T-helper 1 cell treated with Interleukin-12 subunit alpha and Interleukin-12 subunit beta and Interleukin-4 antibody, amounts not matched to agents 30 μg/mL and 1 μg/mL, for 36 hours (primary cell): ENCODE results near the gene PPP1R1B.
A peak's percentile ranks its signal among the peaks of the same experiment; 100 is the strongest.

ENCODE experiments used
- H3K27ac Mint-ChIP-seq: one replicate; pipeline ENCODE4 v1.8.0; 2021; ENCODE audit warnings: mild to moderate bottlenecking, mixed read lengths
- H3K27me3 Mint-ChIP-seq: one replicate; pipeline ENCODE4 v1.8.0; 2021; ENCODE audit warnings: low read depth, mixed read lengths
- H3K36me3 Mint-ChIP-seq: one replicate; pipeline ENCODE4 v1.8.0; 2021; ENCODE audit warnings: low read depth, mixed read lengths
- H3K4me1 Mint-ChIP-seq: one replicate; pipeline ENCODE4 v1.8.0; 2021; ENCODE audit warnings: low read depth, mixed read lengths
- H3K4me3 Mint-ChIP-seq: one replicate; pipeline ENCODE4 v1.8.0; 2021; ENCODE audit warnings: mild to moderate bottlenecking, moderate library complexity, mixed read lengths
- H3K9me3 Mint-ChIP-seq: one replicate; pipeline ENCODE4 v1.8.0; 2021; ENCODE audit warnings: mixed read lengths

PPP1R1B gene

GRCh38 chr17:39667262-39667944, 40.7 kb downstream of the PPP1R1B start:
- peaks cover 2% of the 10 kb centered on the region for H3K36me3 Mint-ChIP-seq
- H3K9me3 Mint-ChIP-seq = no peaks in the 10 kb centered on the region
- H3K4me3 Mint-ChIP-seq = no peak overlapping the region
- no peak overlapping the region for H3K27ac Mint-ChIP-seq
- peaks cover 4% of the 10 kb centered on the region for H3K4me1 Mint-ChIP-seq
- peaks cover 42% of the 10 kb centered on the region for H3K27me3 Mint-ChIP-seq

- H3K36me3 Mint-ChIP-seq = peaks cover 2% of the 10 kb centered on the region
- peaks cover 4% of the 10 kb centered on the region for H3K4me1 Mint-ChIP-seq
- no peaks in the 10 kb centered on the region for H3K9me3 Mint-ChIP-seq
- peaks cover 42% of the 10 kb centered on the region for H3K27me3 Mint-ChIP-seq
- no peak within 1 kb of the TSS for H3K27ac Mint-ChIP-seq
- H3K4me3 Mint-ChIP-seq = peak within 1 kb of the TSS; percentile 59
Observed at GRCh38 chr17:39667945-39668924, 41.5 kb downstream of the PPP1R1B start, which contains the start of gene PNMT. TSS of gene PNMT (plus strand) at chr17:39668453. CDS start at chr17:39668476, 23 bp downstream.

GRCh38 chr17:39669897-39670735, 43.4 kb downstream of the PPP1R1B start:
- Mint-ChIP-seq H3K4me1 (peaks cover 4% of the 10 kb centered on the region), H3K4me3 (no peak overlapping the region), H3K9me3 (no peaks in the 10 kb centered on the region), H3K36me3 (no peaks in the 10 kb centered on the region), H3K27me3 (peaks cover 40% of the 10 kb centered on the region), H3K27ac (no peak overlapping the region)

- H3K4me1 Mint-ChIP-seq = peaks cover 8% of the 10 kb centered on the region
- H3K27me3 Mint-ChIP-seq = peaks cover 35% of the 10 kb centered on the region
- H3K9me3 Mint-ChIP-seq = no peaks in the 10 kb centered on the region
- no peak overlapping the region for H3K4me3 Mint-ChIP-seq
- H3K36me3 Mint-ChIP-seq = no peaks in the 10 kb centered on the region
- H3K27ac Mint-ChIP-seq = no peak overlapping the region
Observed at GRCh38 chr17:39670746-39671145, 44.0 kb downstream of the PPP1R1B start.

- Mint-ChIP-seq H3K36me3 (no peaks in the 10 kb centered on the region), H3K27me3 (peaks cover 27% of the 10 kb centered on the region), H3K27ac (no peak overlapping the region), H3K4me3 (no peak overlapping the region), H3K9me3 (no peaks in the 10 kb centered on the region), H3K4me1 (peaks cover 17% of the 10 kb centered on the region)
Observed at GRCh38 chr17:39671651-39672521, 45.1 kb downstream of the PPP1R1B start.

- Mint-ChIP-seq H3K9me3 (no peaks in the 10 kb centered on the region), H3K27me3 (peaks cover 23% of the 10 kb centered on the region), H3K36me3 (no peaks in the 10 kb centered on the region), H3K4me3 (no peak overlapping the region), H3K4me1 (peaks cover 20% of the 10 kb centered on the region), H3K27ac (no peak overlapping the region)
Observed at GRCh38 chr17:39672522-39673334, 46.0 kb downstream of the PPP1R1B start.

GRCh38 chr17:39673335-39674081, 46.8 kb downstream of the PPP1R1B start:
- Mint-ChIP-seq H3K27me3 (peaks cover 21% of the 10 kb centered on the region), H3K4me3 (no peak overlapping the region), H3K4me1 (peaks cover 25% of the 10 kb centered on the region), H3K9me3 (no peaks in the 10 kb centered on the region), H3K36me3 (no peaks in the 10 kb centered on the region), H3K27ac (no peak overlapping the region)

GRCh38 chr17:39674179-39674578, 47.4 kb downstream of the PPP1R1B start:
- H3K9me3 Mint-ChIP-seq = no peaks in the 10 kb centered on the region

GRCh38 chr17:39674702-39675389, 48.1 kb downstream of the PPP1R1B start:
- Mint-ChIP-seq H3K4me1 (peaks cover 35% of the 10 kb centered on the region), H3K36me3 (peaks cover 4% of the 10 kb centered on the region), H3K27me3 (peaks cover 13% of the 10 kb centered on the region), H3K27ac (no peak overlapping the region), H3K4me3 (no peak overlapping the region), H3K9me3 (no peaks in the 10 kb centered on the region)

More at GRCh38 chr17:39674179-39674578, 47.4 kb downstream of the PPP1R1B start:
- no peak overlapping the region for H3K4me3 Mint-ChIP-seq
- H3K36me3 Mint-ChIP-seq = no peaks in the 10 kb centered on the region
- no peak overlapping the region for H3K27ac Mint-ChIP-seq
- peaks cover 16% of the 10 kb centered on the region for H3K27me3 Mint-ChIP-seq
- H3K4me1 Mint-ChIP-seq = peaks cover 28% of the 10 kb centered on the region

- Mint-ChIP-seq H3K27me3 (peaks cover 8% of the 10 kb centered on the region), H3K27ac (peak overlapping the region; percentile 67), H3K36me3 (peaks cover 7% of the 10 kb centered on the region), H3K4me1 (peaks cover 41% of the 10 kb centered on the region), H3K4me3 (no peak overlapping the region), H3K9me3 (no peaks in the 10 kb centered on the region)
Observed at GRCh38 chr17:39675390-39676082, 48.8 kb downstream of the PPP1R1B start.

- H3K36me3 Mint-ChIP-seq = peaks cover 8% of the 10 kb centered on the region
- no peaks in the 10 kb centered on the region for H3K9me3 Mint-ChIP-seq
- peaks cover 4% of the 10 kb centered on the region for H3K27me3 Mint-ChIP-seq
- H3K4me1 Mint-ChIP-seq = peaks cover 43% of the 10 kb centered on the region
- H3K27ac Mint-ChIP-seq = peak overlapping the region; percentile 67
- peak overlapping the region; percentile 18 for H3K4me3 Mint-ChIP-seq
Observed at GRCh38 chr17:39676198-39676819, 49.6 kb downstream of the PPP1R1B start.
